HEK293 (cell line): ENCODE data around the gene ZNF574.

Experiments
- GLI4 ChIP-seq: fragments of 450-650 bp; formaldehyde crosslinking; IDR thresholded peaks from 2 replicates; pipeline ENCODE4 v1.5.1; 2016; ENCODE audit warnings: missing biosample characterization, missing genetic modification characterization
- IKZF3 ChIP-seq: fragments of 450-650 bp; IDR thresholded peaks from 2 replicates; pipeline ENCODE4 v1.5.0; 2018; ENCODE audit warnings: missing biosample characterization, mild to moderate bottlenecking, missing genetic modification characterization, moderate library complexity
- KLF17 ChIP-seq: fragments of 450-650 bp; formaldehyde crosslinking; IDR thresholded peaks from 2 replicates; pipeline ENCODE4 v1.5.1; 2016; ENCODE audit warnings: missing biosample characterization, missing genetic modification characterization
- KLF7 ChIP-seq: fragments of 450-650 bp; formaldehyde crosslinking; IDR thresholded peaks from 2 replicates; pipeline ENCODE4 v1.5.1; 2016; ENCODE audit warnings: missing biosample characterization, missing genetic modification characterization, borderline replicate concordance
- KLF9 ChIP-seq: fragments of 450-650 bp; formaldehyde crosslinking; IDR thresholded peaks from 2 replicates; pipeline ENCODE4 v1.5.1; 2016; ENCODE audit warnings: missing biosample characterization, missing genetic modification characterization, low read depth
- OSR2 ChIP-seq: fragments of 450-650 bp; formaldehyde crosslinking; IDR thresholded peaks from 2 replicates; pipeline ENCODE4 v1.5.1; 2016; ENCODE audit warnings: missing biosample characterization, missing genetic modification characterization
- SETDB1 ChIP-seq: IDR thresholded peaks from one replicate; pipeline ENCODE4 v1.6.1; 2017; ENCODE audit warnings: mild to moderate bottlenecking, low read length, moderate library complexity, mixed read lengths; ENCODE audit not compliant: insufficient read length
- WT1 ChIP-seq: fragments of 450-650 bp; formaldehyde crosslinking; IDR thresholded peaks from 2 replicates; pipeline ENCODE4 v1.5.1; 2016; ENCODE audit warnings: missing biosample characterization, missing genetic modification characterization
- ZBTB20 ChIP-seq: fragments of 450-650 bp; formaldehyde crosslinking; IDR thresholded peaks from 2 replicates; pipeline ENCODE4 v1.5.1; 2016; ENCODE audit warnings: missing biosample characterization, missing genetic modification characterization
- ZNF18 ChIP-seq: fragments of 450-650 bp; formaldehyde crosslinking; IDR thresholded peaks from 2 replicates; pipeline ENCODE4 v1.5.1; 2016; ENCODE audit warnings: missing biosample characterization, missing genetic modification characterization
- ZNF248 ChIP-seq: fragments of 450-650 bp; formaldehyde crosslinking; IDR thresholded peaks from 2 replicates; pipeline ENCODE4 v1.5.1; 2017; ENCODE audit warnings: missing biosample characterization, missing genetic modification characterization
- ZNF280C ChIP-seq: fragments of 450-650 bp; formaldehyde crosslinking; IDR thresholded peaks from 2 replicates; pipeline ENCODE4 v1.5.1; 2016; ENCODE audit warnings: missing biosample characterization, missing genetic modification characterization
- ZNF280D ChIP-seq: fragments of 450-650 bp; formaldehyde crosslinking; IDR thresholded peaks from 2 replicates; pipeline ENCODE4 v1.5.1; 2016; ENCODE audit warnings: missing biosample characterization, missing genetic modification characterization
- ZNF292 ChIP-seq: fragments of 450-650 bp; formaldehyde crosslinking; IDR thresholded peaks from 2 replicates; pipeline ENCODE4 v1.5.1; 2016; ENCODE audit warnings: low read depth, missing biosample characterization, missing genetic modification characterization, borderline replicate concordance
- ZNF366 ChIP-seq: fragments of 450-650 bp; formaldehyde crosslinking; conservative IDR thresholded peaks from 2 replicates; pipeline ENCODE4 v1.5.1; 2016; ENCODE audit warnings: missing biosample characterization, missing genetic modification characterization
- ZNF37A ChIP-seq: fragments of 450-650 bp; IDR thresholded peaks from 2 replicates; pipeline ENCODE4 v1.5.1; 2018; ENCODE audit warnings: missing biosample characterization, missing genetic modification characterization
- ZNF426 ChIP-seq: fragments of 450-650 bp; formaldehyde crosslinking; IDR thresholded peaks from 2 replicates; pipeline ENCODE4 v1.5.1; 2017; ENCODE audit warnings: missing biosample characterization, missing genetic modification characterization, mild to moderate bottlenecking, inconsistent platforms, moderate library complexity
- ZNF449 ChIP-seq: fragments of 450-650 bp; formaldehyde crosslinking; IDR thresholded peaks from 2 replicates; pipeline ENCODE4 v1.5.1; 2017; ENCODE audit warnings: missing biosample characterization, mild to moderate bottlenecking, missing genetic modification characterization, moderate library complexity
- ZNF501 ChIP-seq: fragments of 450-650 bp; formaldehyde crosslinking; IDR thresholded peaks from 2 replicates; pipeline ENCODE4 v1.5.1; 2016; ENCODE audit warnings: missing biosample characterization, missing genetic modification characterization
- ZNF530 ChIP-seq: fragments of 450-650 bp; formaldehyde crosslinking; IDR thresholded peaks from 2 replicates; pipeline ENCODE4 v1.5.1; 2016; ENCODE audit warnings: low read depth, missing biosample characterization, missing genetic modification characterization
- ZNF544 ChIP-seq: fragments of 450-650 bp; formaldehyde crosslinking; IDR thresholded peaks from 2 replicates; pipeline ENCODE4 v1.5.0; 2017; ENCODE audit warnings: missing biosample characterization, missing genetic modification characterization
- ZNF555 ChIP-seq: fragments of 450-650 bp; formaldehyde crosslinking; conservative IDR thresholded peaks from 2 replicates; pipeline ENCODE4 v1.5.1; 2017; ENCODE audit warnings: missing biosample characterization, mild to moderate bottlenecking, missing genetic modification characterization, inconsistent platforms
- ZNF621 ChIP-seq: fragments of 450-650 bp; formaldehyde crosslinking; IDR thresholded peaks from 2 replicates; pipeline ENCODE4 v1.5.1; 2017; ENCODE audit warnings: missing biosample characterization, missing genetic modification characterization
- ZNF645 ChIP-seq: fragments of 450-650 bp; formaldehyde crosslinking; IDR thresholded peaks from 2 replicates; pipeline ENCODE4; 2016; ENCODE audit warnings: missing biosample characterization, missing genetic modification characterization
- ZNF660 ChIP-seq: fragments of 450-650 bp; IDR thresholded peaks from 2 replicates; pipeline ENCODE4 v1.5.1; 2018; ENCODE audit warnings: missing biosample characterization, mild to moderate bottlenecking, missing genetic modification characterization
- ZNF677 ChIP-seq: fragments of 450-650 bp; IDR thresholded peaks from 2 replicates; pipeline ENCODE4 v1.5.0; 2018; ENCODE audit warnings: missing biosample characterization, mild to moderate bottlenecking, missing genetic modification characterization, moderate library complexity

The ZNF574 gene

GRCh38 chr19:42075616-42076379 is at the start of gene ZNF574 (continued):
- TF ChIP-seq ZBTB20 (tag by site-specific recombination): peak; percentile 85
- peak; percentile 74; the same call in 1 of the 2 replicates for TF ChIP-seq ZNF366 (tag by site-specific recombination)
- TF ChIP-seq SETDB1: no peak
- TF ChIP-seq ZNF248 (tag by site-specific recombination): no peak
- TF ChIP-seq GLI4 (tag by site-specific recombination): no peak
- TF ChIP-seq OSR2: no peak
- no peak for TF ChIP-seq ZNF555 (tag by site-specific recombination)
- 0 out of 2 replicates have a peak, but pooled peaks have one; percentile 35 for TF ChIP-seq KLF9 (tag by site-specific recombination)
- peak; percentile 80 for TF ChIP-seq IKZF3 (tag by site-specific recombination)
- peak; percentile 45; the same call in 1 of the 2 replicates for TF ChIP-seq ZNF280D (tag by site-specific recombination)
- no peak for TF ChIP-seq ZNF449 (tag by site-specific recombination)
- peak; percentile 45; the same call in 1 of the 2 replicates for TF ChIP-seq WT1 (tag by site-specific recombination)
- no peak for TF ChIP-seq ZNF530
- TF ChIP-seq ZNF18 (tag by site-specific recombination): no peak
- peak; percentile 78 for TF ChIP-seq ZNF660 (tag by site-specific recombination)
- TF ChIP-seq ZNF37A (tag by site-specific recombination): no peak
- no peak for TF ChIP-seq ZNF645 (tag by site-specific recombination)
- no peak for TF ChIP-seq ZNF280C
- no peak; the same call in 1 of the 2 replicates for TF ChIP-seq ZNF677
- TF ChIP-seq KLF17 (tag by site-specific recombination): peak; percentile 5
- no peak; the same call in 1 of the 2 replicates for TF ChIP-seq KLF7 (tag by site-specific recombination)
- TF ChIP-seq ZNF426: no peak
- no peak for TF ChIP-seq ZNF292
- no peak for TF ChIP-seq ZNF544 (tag by site-specific recombination)
- TF ChIP-seq ZNF621 (tag by site-specific recombination): no peak
- TF ChIP-seq ZNF501: peak; percentile 71
